Vagina (tissue), 2 donors: ENCODE results near the gene NOL4L.

Experiments used
- POLR2A ChIP-seq, 2 donors: fragments of 450-650 bp; IDR thresholded peaks; one replicate each; pipeline ENCODE4 v1.6.1; 2017; ENCODE audit warnings: antibody characterized with exemption in 2 of 2, mild to moderate bottlenecking in 2 of 2, moderate library complexity in 2 of 2
- TF ChIP-seq, protein P1 (sequence below), 3 experiments: fragments of 450-650 bp in 2 of 3; fragments of 200-600 bp in 1 of 3; sonication (generic) in 1 of 3; IDR thresholded peaks; one replicate each; pipeline ENCODE4 v1.5.1; 2017 to 2019; ENCODE audit warnings: antibody characterized with exemption in 3 of 3, mild to moderate bottlenecking in 2 of 3, moderate library complexity in 2 of 3

DNA sequence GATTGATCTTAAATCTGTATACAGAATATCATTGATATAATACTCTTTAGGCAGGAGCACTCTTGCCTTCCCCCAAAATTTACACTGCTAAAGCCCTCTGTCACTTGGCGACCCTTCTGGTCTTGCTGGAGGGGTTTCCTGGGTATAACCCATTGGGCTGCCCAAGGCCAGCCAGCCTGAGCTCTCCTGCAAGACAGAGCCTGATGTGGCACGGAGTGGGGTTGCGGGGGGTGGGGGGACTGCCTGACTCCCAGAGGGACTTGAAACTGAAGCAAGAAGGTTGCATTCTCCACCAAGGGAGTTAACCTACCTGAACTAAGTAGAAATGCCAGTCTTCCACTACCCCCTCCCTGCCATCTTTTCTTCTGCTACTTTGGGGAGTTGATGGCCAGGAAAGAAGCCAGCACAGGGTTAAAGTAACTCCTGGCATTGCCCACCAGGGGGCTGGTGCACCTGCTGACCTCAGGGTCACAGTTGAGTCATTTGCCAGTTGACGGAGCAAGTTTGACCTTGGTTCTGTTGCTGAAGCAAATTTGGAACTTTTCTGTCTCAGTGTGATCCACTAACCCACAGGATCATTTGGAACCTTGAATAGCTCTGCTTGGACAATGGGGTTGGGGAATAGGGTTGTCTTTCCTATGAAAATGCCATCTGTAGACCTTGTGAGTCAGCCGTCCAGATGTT, 147.6 kb downstream of the NOL4L start:
- TF ChIP-seq, protein P1, sequence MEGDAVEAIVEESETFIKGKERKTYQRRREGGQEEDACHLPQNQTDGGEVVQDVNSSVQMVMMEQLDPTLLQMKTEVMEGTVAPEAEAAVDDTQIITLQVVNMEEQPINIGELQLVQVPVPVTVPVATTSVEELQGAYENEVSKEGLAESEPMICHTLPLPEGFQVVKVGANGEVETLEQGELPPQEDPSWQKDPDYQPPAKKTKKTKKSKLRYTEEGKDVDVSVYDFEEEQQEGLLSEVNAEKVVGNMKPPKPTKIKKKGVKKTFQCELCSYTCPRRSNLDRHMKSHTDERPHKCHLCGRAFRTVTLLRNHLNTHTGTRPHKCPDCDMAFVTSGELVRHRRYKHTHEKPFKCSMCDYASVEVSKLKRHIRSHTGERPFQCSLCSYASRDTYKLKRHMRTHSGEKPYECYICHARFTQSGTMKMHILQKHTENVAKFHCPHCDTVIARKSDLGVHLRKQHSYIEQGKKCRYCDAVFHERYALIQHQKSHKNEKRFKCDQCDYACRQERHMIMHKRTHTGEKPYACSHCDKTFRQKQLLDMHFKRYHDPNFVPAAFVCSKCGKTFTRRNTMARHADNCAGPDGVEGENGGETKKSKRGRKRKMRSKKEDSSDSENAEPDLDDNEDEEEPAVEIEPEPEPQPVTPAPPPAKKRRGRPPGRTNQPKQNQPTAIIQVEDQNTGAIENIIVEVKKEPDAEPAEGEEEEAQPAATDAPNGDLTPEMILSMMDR (IDR thresholded peaks at IDR 0.05), result no peak
- TF ChIP-seq POLR2A (IDR thresholded peaks at IDR 0.05), result no peak
